Endothelial cell of umbilical vein (primary cell): ENCODE data around the gene FXYD4. TPM values are rescaled to one million over a fixed set of nuclear protein-coding genes. Genes with fewer than 3 reads are reported as not detected.

ENCODE experiments used
- BruUV-seq: library from RNA; stranded (reverse); fragments of 400-500 nt; replicated peaks from 2 replicates; lab custom pipeline; 2021; lab: Mats Ljungman, UMichigan
- CTCF ChIA-PET: fragments of 300-600, 350-600 bp; sonication (Branson Sonifier 250); formaldehyde crosslinking; loops from one replicate; lab custom pipeline; 2021; ENCODE audit warnings: antibody characterized with exemption, inconsistent platforms; lab: Charles Lee
- POLR2A ChIA-PET: fragments of 300-600, 350-600 bp; sonication (Branson Sonifier 250); formaldehyde crosslinking; loops from one replicate; lab custom pipeline; 2021; ENCODE audit warnings: antibody characterized with exemption, inconsistent platforms; lab: Charles Lee
- DNase-seq: peaks from one replicate; pipeline ENCODE4 v3.0.0-alpha.2; 2011; ENCODE audit warnings: low read depth, low spot score
- FAIRE-seq: peaks from 2 replicates; lab custom pipeline; 2011; peaks lifted over from hg19 to GRCh38; lab: Jason Lieb, UNC
- H2AFZ ChIP-seq: 2 replicates; pipeline ENCODE4 v1.6.0; 2012; ENCODE audit warnings: low read depth, low read length, control low read depth, inconsistent platforms
- H3K27ac ChIP-seq: 2 replicates; pipeline ENCODE4 v1.5.1; 2011; ENCODE audit warnings: low read depth, mild to moderate bottlenecking, control low read depth, low read length, moderate library complexity; ENCODE audit not compliant: insufficient read depth
- H3K27me3 ChIP-seq, 2 experiments: 2 replicates each; pipeline versions ENCODE4 v1.6.0 to v1.6.1; 2011; ENCODE audit warnings: low read length in 2 of 2, mixed read lengths in 1 of 2; ENCODE audit not compliant: control insufficient read depth in 2 of 2, insufficient read depth in 2 of 2
- H3K36me3 ChIP-seq, 2 experiments: 2 replicates in 1 of 2; 3 replicates in 1 of 2; pipeline ENCODE4 v1.5.1; 2011; ENCODE audit warnings: low read length in 2 of 2, mild to moderate bottlenecking in 1 of 2, moderate library complexity in 1 of 2; ENCODE audit not compliant: control insufficient read depth in 2 of 2, insufficient read depth in 2 of 2; ENCODE audit errors: extremely low read depth in 1 of 2
- H3K4me1 ChIP-seq: 3 replicates; pipeline ENCODE4 v1.5.1; 2011; ENCODE audit warnings: mild to moderate bottlenecking, low read length; ENCODE audit not compliant: control insufficient read depth, insufficient read depth; ENCODE audit errors: extremely low read depth
- H3K4me2 ChIP-seq: 2 replicates; pipeline ENCODE4 v1.6.1; 2011; ENCODE audit warnings: low read length, control low read depth, mixed read lengths; ENCODE audit not compliant: insufficient read depth
- H3K4me3 ChIP-seq, 3 experiments: fragments of 200-600 bp in 1 of 3; sonication (generic), shearing (Covaris generic) in 1 of 3; replicated peaks in 1 of 3; 2 replicates each; pipeline ENCODE4 v1.5.1; 2011 to 2016; ENCODE audit warnings: control low read depth in 3 of 3, low read length in 3 of 3, mild to moderate bottlenecking in 2 of 3, inconsistent platforms in 1 of 3, low read depth in 1 of 3, moderate library complexity in 1 of 3; ENCODE audit not compliant: insufficient read depth in 1 of 3
- H3K79me2 ChIP-seq: 2 replicates; pipeline ENCODE4 v1.6.0; 2012; ENCODE audit warnings: low read length, inconsistent platforms; ENCODE audit not compliant: control insufficient read depth, insufficient read depth
- H3K9ac ChIP-seq: replicated peaks from 2 replicates; pipeline ENCODE3; 2011; ENCODE audit warnings: low read length, control low read depth; ENCODE audit not compliant: insufficient read depth; ENCODE audit errors: extremely low read depth
- H3K9me1 ChIP-seq: replicated peaks from 3 replicates; pipeline ENCODE4 v1.6.0; 2011; ENCODE audit warnings: mild to moderate bottlenecking, low read length; ENCODE audit not compliant: control insufficient read depth, insufficient read depth; ENCODE audit errors: extremely low read depth
- H3K9me3 ChIP-seq: replicated peaks from 2 replicates; pipeline ENCODE4 v1.5.1; 2012; ENCODE audit warnings: low read length, inconsistent platforms; ENCODE audit not compliant: control insufficient read depth, insufficient read depth
- H4K20me1 ChIP-seq: replicated peaks from 2 replicates; pipeline ENCODE3; 2011; ENCODE audit warnings: mild to moderate bottlenecking, low read length; ENCODE audit not compliant: control insufficient read depth, insufficient read depth; ENCODE audit errors: extremely low read depth
- FOS ChIP-seq: IDR thresholded peaks from 2 replicates; pipeline ENCODE4 v1.6.1; 2011; ENCODE audit warnings: mild to moderate bottlenecking, low read length, moderate library complexity, borderline replicate concordance; ENCODE audit not compliant: insufficient read depth
- GATA2 ChIP-seq: IDR thresholded peaks from 2 replicates; pipeline ENCODE4 v1.7.0; 2011; ENCODE audit warnings: low read depth, mild to moderate bottlenecking, moderate library complexity, mixed read lengths, low read length; ENCODE audit not compliant: insufficient read length, insufficient read depth
- JUN ChIP-seq: IDR thresholded peaks from 2 replicates; pipeline ENCODE4 v1.6.1; 2011; ENCODE audit warnings: borderline replicate concordance, low read depth; ENCODE audit not compliant: insufficient read length, insufficient read depth
- MYC ChIP-seq: IDR thresholded peaks from one replicate; pipeline ENCODE4 v1.6.1; 2011; ENCODE audit warnings: mild to moderate bottlenecking, low read depth, low read length
- POLR2A ChIP-seq: IDR thresholded peaks from 2 replicates; pipeline ENCODE4 v1.6.1; 2012; ENCODE audit warnings: low read depth, mild to moderate bottlenecking, control low read depth, low read length
- dilution Hi-C: fragments of 300-500 bp; cut with MboI; formaldehyde crosslinking; loops from one replicate; pipeline ENCODE4 v1.15.0; 2019; ENCODE audit warnings: low sequenced_read_pairs; ENCODE audit not compliant: extremely low pct_ligation_motif_present
- intact Hi-C: fragments of 100-400 bp; cut with micrococcal nuclease; formaldehyde crosslinking; loops from one replicate; pipeline ENCODE4 v1.10.0; 2022
- polyA plus RNA-seq, 4 experiments: library from polyadenylated mRNA; depleted of rRNA in 3 of 4; stranded (reverse) in 3 of 4; unstranded in 1 of 4; fragments of >200 nt; gene quantifications; 2 replicates each; pipeline versions ENCODE4 v1.2.1 to v1.2.3, GENCODE V29; 2011 to 2012; ENCODE audit warnings: missing spikeins in 1 of 4
- total RNA-seq: library from RNA; stranded (reverse); gene quantifications from 2 replicates; pipeline ENCODE4 v1.2.3, GENCODE V29; 2021
- TF ChIP-seq, protein P1 (sequence below), 2 donors: IDR thresholded peaks; 1 replicate in 1 of 2; 2 replicates in 1 of 2; pipeline ENCODE4 v1.5.1; 2011; ENCODE audit warnings: low read length in 2 of 2, mild to moderate bottlenecking in 2 of 2, moderate library complexity in 2 of 2, control low read depth in 1 of 2, inconsistent platforms in 1 of 2, low read depth in 1 of 2; ENCODE audit not compliant: insufficient read depth in 1 of 2; ENCODE audit errors: extremely low read depth in 1 of 2
- TF ChIP-seq, protein P2 (sequence below): IDR thresholded peaks from 2 replicates; pipeline ENCODE4 v1.6.1; 2011; ENCODE audit not compliant: insufficient read depth, insufficient read length

The FXYD4 gene
- total and polyA plus RNA-seq, 2 donors (not counting 3 experiments of a cell fraction or from before 2014, with no cell fraction given), result not detected

DNA sequence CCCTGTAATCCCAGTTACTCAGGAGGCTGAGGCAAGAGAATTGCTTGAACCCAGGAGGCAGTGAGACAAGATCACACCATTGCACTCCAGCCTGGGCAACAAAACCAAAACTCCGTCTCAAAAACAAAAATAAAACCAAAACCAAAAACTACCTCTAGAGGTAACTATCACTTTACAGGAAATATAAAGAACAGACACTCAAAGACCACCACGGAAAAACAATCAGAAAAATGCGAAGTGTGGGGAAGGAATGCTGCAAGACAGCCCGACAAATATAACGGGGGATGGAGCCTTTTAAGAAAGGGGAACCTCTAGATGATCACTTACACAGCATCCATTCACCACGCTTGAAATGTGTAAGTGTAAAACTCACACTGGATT, 33.3 kb downstream of the FXYD4 start:
- intact Hi-C loops, result loop anchor here (5.0 kb wide), 1 partner anchor 267 kb away; the partner anchor contains the start of gene CSGALNACT2

More for the DNA sequence above, 33.3 kb downstream of the FXYD4 start:
- no peak for DNase-seq
- no peak for FAIRE-seq
- Histone ChIP-seq H3K27me3 (no peaks in the 10 kb centered on the region), H3K27ac (no peak overlapping the region), H3K36me3 (peaks cover 0 to 2% of the 10 kb centered on the region in 2 experiments), H3K9ac (no peak overlapping the region), H2AFZ (no peak overlapping the region), H3K4me1 (peaks cover 37% of the 10 kb centered on the region), H3K9me1 (no peaks in the 10 kb centered on the region), H3K79me2 (peaks cover 89% of the 10 kb centered on the region), H4K20me1 (peaks cover 5% of the 10 kb centered on the region), H3K4me3 (no peak overlapping the region), H3K4me2 (no peak overlapping the region), H3K9me3 (no peaks in the 10 kb centered on the region)
- no peak for TF ChIP-seq FOS
- TF ChIP-seq POLR2A, result no peak
- no peak for TF ChIP-seq MYC
- TF ChIP-seq, protein P1, sequence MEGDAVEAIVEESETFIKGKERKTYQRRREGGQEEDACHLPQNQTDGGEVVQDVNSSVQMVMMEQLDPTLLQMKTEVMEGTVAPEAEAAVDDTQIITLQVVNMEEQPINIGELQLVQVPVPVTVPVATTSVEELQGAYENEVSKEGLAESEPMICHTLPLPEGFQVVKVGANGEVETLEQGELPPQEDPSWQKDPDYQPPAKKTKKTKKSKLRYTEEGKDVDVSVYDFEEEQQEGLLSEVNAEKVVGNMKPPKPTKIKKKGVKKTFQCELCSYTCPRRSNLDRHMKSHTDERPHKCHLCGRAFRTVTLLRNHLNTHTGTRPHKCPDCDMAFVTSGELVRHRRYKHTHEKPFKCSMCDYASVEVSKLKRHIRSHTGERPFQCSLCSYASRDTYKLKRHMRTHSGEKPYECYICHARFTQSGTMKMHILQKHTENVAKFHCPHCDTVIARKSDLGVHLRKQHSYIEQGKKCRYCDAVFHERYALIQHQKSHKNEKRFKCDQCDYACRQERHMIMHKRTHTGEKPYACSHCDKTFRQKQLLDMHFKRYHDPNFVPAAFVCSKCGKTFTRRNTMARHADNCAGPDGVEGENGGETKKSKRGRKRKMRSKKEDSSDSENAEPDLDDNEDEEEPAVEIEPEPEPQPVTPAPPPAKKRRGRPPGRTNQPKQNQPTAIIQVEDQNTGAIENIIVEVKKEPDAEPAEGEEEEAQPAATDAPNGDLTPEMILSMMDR (IDR thresholded peaks at IDR 0.05; ENCODE audit: extremely low read depth in 1 of 2, insufficient read depth in 1 of 2, low read depth in 1 of 2, low read length in 2 of 2), result no peak
- TF ChIP-seq, protein P2, sequence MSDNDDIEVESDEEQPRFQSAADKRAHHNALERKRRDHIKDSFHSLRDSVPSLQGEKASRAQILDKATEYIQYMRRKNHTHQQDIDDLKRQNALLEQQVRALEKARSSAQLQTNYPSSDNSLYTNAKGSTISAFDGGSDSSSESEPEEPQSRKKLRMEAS, result no peak
- no peak for TF ChIP-seq JUN
- no peak for TF ChIP-seq GATA2
- dilution Hi-C loops, result no loop called here
- ChIA-PET POLR2A (no interaction called here), CTCF (no interaction called here)
- no TSS peak for BruUV-seq
